Osteocyte (in vitro differentiated cells): ENCODE measurements around the gene PPFIA1. TPM values are rescaled to one million over a fixed set of nuclear protein-coding genes. Genes with fewer than 3 reads are reported as not detected.
A peak's percentile ranks its signal among the peaks of the same experiment; 100 is the strongest.

Experiments used
- DNase-seq: peaks from one replicate; pipeline ENCODE4 v3.0.0; 2021; ENCODE audit warnings: mixed read lengths; ENCODE audit not compliant: unreplicated experiment; ENCODE audit errors: extremely low spot score
- H3K27ac Mint-ChIP-seq: one replicate; pipeline ENCODE4 v1.8.0; 2021; ENCODE audit warnings: mild to moderate bottlenecking, mixed read lengths; ENCODE audit not compliant: unreplicated experiment
- H3K27me3 Mint-ChIP-seq: one replicate; pipeline ENCODE4 v1.8.0; 2021; ENCODE audit warnings: mixed read lengths; ENCODE audit not compliant: unreplicated experiment
- H3K36me3 Mint-ChIP-seq: one replicate; pipeline ENCODE4 v1.8.0; 2021; ENCODE audit warnings: mixed read lengths; ENCODE audit not compliant: unreplicated experiment
- H3K4me1 Mint-ChIP-seq: one replicate; pipeline ENCODE4 v1.8.0; 2021; ENCODE audit warnings: mixed read lengths; ENCODE audit not compliant: unreplicated experiment
- H3K4me3 Mint-ChIP-seq: one replicate; pipeline ENCODE4 v1.8.0; 2021; ENCODE audit warnings: mild to moderate bottlenecking, moderate library complexity, mixed read lengths; ENCODE audit not compliant: unreplicated experiment
- H3K9me3 Mint-ChIP-seq: one replicate; pipeline ENCODE4 v1.8.0; 2021; ENCODE audit warnings: mixed read lengths; ENCODE audit not compliant: unreplicated experiment
- total RNA-seq: library from RNA; stranded (reverse); gene quantifications from 2 replicates; pipeline ENCODE4 v1.2.1, GENCODE V29; 2021
- TF ChIP-seq, protein P1 (sequence below): fragments of 200-600 bp; sonication (generic); IDR thresholded peaks from 2 replicates; pipeline ENCODE4 v1.5.0; 2021; ENCODE audit warnings: antibody characterized with exemption, mild to moderate bottlenecking, moderate library complexity

Gene PPFIA1
- total RNA-seq, 1 donor from 2014 or later = 70.4 TPM

DNA sequence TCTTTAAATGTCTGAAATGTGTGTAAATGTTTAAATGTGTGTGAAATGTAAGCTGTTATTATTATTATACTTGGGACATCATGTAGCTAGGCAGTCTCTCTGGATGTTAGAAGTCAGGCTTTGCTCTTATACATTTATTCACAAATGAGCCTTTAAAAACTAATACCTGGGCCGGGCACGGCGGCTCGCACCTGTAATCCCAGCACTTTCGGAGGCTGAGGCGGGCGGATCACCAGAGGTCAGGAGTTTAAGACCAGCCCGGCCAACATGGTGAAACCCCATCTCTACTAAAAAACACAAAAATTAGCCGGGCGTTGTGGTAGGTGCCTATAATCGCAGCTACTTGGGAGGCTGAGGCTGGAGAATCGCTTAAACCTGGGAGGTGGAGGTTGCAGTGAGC lies 106.1 kb downstream of the PPFIA1 start:
- no peak for DNase-seq

GRCh38 chr11:70377645-70378044 lies 107.2 kb downstream of the PPFIA1 start:
- H3K27ac Mint-ChIP-seq = no peak overlapping the region
- H3K27me3 Mint-ChIP-seq = no peaks in the 10 kb centered on the region
- H3K4me1 Mint-ChIP-seq = peaks cover 9% of the 10 kb centered on the region
- no peak for DNase-seq
- H3K9me3 Mint-ChIP-seq = no peaks in the 10 kb centered on the region
- no peak overlapping the region for H3K4me3 Mint-ChIP-seq
- peaks cover 34% of the 10 kb centered on the region for H3K36me3 Mint-ChIP-seq
- TF ChIP-seq, protein P1, sequence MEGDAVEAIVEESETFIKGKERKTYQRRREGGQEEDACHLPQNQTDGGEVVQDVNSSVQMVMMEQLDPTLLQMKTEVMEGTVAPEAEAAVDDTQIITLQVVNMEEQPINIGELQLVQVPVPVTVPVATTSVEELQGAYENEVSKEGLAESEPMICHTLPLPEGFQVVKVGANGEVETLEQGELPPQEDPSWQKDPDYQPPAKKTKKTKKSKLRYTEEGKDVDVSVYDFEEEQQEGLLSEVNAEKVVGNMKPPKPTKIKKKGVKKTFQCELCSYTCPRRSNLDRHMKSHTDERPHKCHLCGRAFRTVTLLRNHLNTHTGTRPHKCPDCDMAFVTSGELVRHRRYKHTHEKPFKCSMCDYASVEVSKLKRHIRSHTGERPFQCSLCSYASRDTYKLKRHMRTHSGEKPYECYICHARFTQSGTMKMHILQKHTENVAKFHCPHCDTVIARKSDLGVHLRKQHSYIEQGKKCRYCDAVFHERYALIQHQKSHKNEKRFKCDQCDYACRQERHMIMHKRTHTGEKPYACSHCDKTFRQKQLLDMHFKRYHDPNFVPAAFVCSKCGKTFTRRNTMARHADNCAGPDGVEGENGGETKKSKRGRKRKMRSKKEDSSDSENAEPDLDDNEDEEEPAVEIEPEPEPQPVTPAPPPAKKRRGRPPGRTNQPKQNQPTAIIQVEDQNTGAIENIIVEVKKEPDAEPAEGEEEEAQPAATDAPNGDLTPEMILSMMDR = no peak

More for the DNA sequence above, 106.1 kb downstream of the PPFIA1 start:
- no peak overlapping the region for H3K4me3 Mint-ChIP-seq
- no peaks in the 10 kb centered on the region for H3K27me3 Mint-ChIP-seq
- TF ChIP-seq, protein P1 = no peak
- peaks cover 37% of the 10 kb centered on the region for H3K36me3 Mint-ChIP-seq
- H3K27ac Mint-ChIP-seq = no peak overlapping the region
- H3K4me1 Mint-ChIP-seq = peaks cover 1% of the 10 kb centered on the region
- no peaks in the 10 kb centered on the region for H3K9me3 Mint-ChIP-seq

DNA sequence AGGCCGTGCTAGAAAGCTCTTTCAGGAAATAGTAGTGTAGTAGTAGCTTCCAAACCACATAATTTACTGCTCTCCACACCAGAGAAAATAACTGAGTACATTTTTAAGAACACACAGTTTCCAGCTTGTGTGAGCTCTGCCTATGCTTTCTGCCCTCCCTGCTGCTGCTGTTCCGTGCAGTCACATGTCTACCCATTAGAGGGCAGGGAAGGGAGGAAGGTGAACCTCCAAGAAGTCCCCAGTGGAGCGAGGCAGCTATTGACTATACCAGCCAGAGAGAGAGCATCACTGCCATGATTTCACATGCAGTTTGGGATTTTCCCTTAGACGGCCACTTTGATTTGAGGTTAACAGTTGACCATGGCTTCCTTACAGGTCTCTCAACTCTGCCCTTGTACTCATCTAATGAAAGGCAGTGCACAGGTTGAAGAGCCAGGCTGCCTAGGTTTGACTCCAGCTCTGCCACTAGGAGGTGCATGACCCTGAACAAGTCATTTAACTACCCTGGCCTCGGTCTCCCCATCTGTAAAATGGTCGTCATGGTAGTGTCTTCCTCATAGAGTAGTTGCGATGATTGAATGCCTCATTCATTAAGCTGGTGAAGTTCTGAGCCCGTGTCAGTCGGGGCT lies 108.1 kb downstream of the PPFIA1 start:
- H3K4me1 Mint-ChIP-seq = peaks cover 9% of the 10 kb centered on the region
- H3K27ac Mint-ChIP-seq = no peak overlapping the region
- DNase-seq = no peak
- H3K36me3 Mint-ChIP-seq = peaks cover 29% of the 10 kb centered on the region
- no peaks in the 10 kb centered on the region for H3K9me3 Mint-ChIP-seq
- H3K4me3 Mint-ChIP-seq = no peak overlapping the region
- no peaks in the 10 kb centered on the region for H3K27me3 Mint-ChIP-seq
- TF ChIP-seq, protein P1 = no peak

DNA sequence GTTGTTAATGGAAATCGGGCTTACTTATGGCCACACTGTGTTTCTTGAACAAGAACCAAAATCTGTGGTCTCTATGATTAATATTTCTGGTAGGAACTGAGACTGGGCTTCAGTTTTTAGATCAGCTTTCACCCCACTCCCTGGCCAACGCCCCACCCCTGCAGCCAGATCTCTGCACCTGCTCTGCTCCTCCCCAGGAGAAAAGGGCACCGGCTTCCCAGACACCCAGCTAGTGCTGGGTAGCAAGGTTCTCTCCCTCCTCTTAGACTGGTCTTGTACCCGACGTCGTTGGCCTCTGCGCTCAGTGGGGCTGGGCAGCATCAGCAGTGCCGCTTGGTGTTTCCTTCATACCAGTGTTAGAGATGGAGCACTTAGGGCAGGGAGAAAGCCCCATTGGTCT lies 110.9 kb downstream of the PPFIA1 start:
- no peaks in the 10 kb centered on the region for H3K9me3 Mint-ChIP-seq
- no peak for DNase-seq
- peaks cover 33% of the 10 kb centered on the region for H3K36me3 Mint-ChIP-seq
- no peaks in the 10 kb centered on the region for H3K27me3 Mint-ChIP-seq
- H3K4me1 Mint-ChIP-seq = peaks cover 9% of the 10 kb centered on the region
- H3K4me3 Mint-ChIP-seq = no peak overlapping the region
- peak overlapping the region; percentile 68 for H3K27ac Mint-ChIP-seq
- TF ChIP-seq, protein P1 = no peak

GRCh38 chr11:70381872-70382861 lies 111.7 kb downstream of the PPFIA1 start:
- Mint-ChIP-seq H3K27ac (peak overlapping the region; percentile 68), H3K4me1 (peaks cover 9% of the 10 kb centered on the region), H3K4me3 (no peak overlapping the region), H3K36me3 (peaks cover 28% of the 10 kb centered on the region), H3K9me3 (no peaks in the 10 kb centered on the region), H3K27me3 (no peaks in the 10 kb centered on the region)
- no peak for DNase-seq
- TF ChIP-seq, protein P1 = no peak
